K562 (cell line): ENCODE measurements around the gene ZNF778. TPM values are rescaled to one million over a fixed set of nuclear protein-coding genes. Genes with fewer than 3 reads are reported as not detected.

ENCODE experiments used
- AFF1 ChIP-seq, 2 experiments: fragments of 450-650 bp; IDR thresholded peaks; 2 replicates each; pipeline ENCODE4 v1.6.1; 2018; ENCODE audit warnings: mild to moderate bottlenecking in 2 of 2, low read depth in 1 of 2; ENCODE audit not compliant: partially characterized antibody in 2 of 2
- CLOCK ChIP-seq: fragments of 250-450 bp; sonication (Bioruptor Pico); IDR thresholded peaks from 2 replicates; pipeline ENCODE4 v1.4.0; 2020; ENCODE audit warnings: mild to moderate bottlenecking, moderate library complexity, borderline replicate concordance
- COPS2 ChIP-seq: fragments of 450-650 bp; conservative IDR thresholded peaks from 2 replicates; pipeline ENCODE4 v1.6.1; 2016; ENCODE audit warnings: mild to moderate bottlenecking, moderate library complexity
- DNMT1 ChIP-seq: fragments of 450-650 bp; IDR thresholded peaks from 2 replicates; pipeline ENCODE4 v1.6.1; 2016; ENCODE audit warnings: antibody characterized with exemption, mild to moderate bottlenecking
- IRF1 ChIP-seq: sonication (generic); formaldehyde crosslinking; IDR thresholded peaks from 2 replicates; pipeline ENCODE4 v1.8.0; 2022; ENCODE audit warnings: missing genetic modification reagents, mild to moderate bottlenecking, borderline replicate concordance
- NR2F6 ChIP-seq: fragments of 450-650 bp; formaldehyde crosslinking; IDR thresholded peaks from 2 replicates; pipeline ENCODE4 v1.4.0; 2020; ENCODE audit warnings: mild to moderate bottlenecking
- SETDB1 ChIP-seq: IDR thresholded peaks from one replicate; pipeline ENCODE4 v1.6.1; 2012; ENCODE audit warnings: low read length, control low read depth, inconsistent platforms
- SNIP1 ChIP-seq: fragments of 450-650 bp; IDR thresholded peaks from 2 replicates; pipeline ENCODE4 v1.7.1; 2017; ENCODE audit warnings: low read depth, mild to moderate bottlenecking
- SRSF9 ChIP-seq: fragments of 200-400 bp; formaldehyde crosslinking; IDR thresholded peaks from 2 replicates; pipeline ENCODE4 v1.6.1; 2017; ENCODE audit warnings: low read depth, low read length, borderline replicate concordance
- ZFX ChIP-seq: sonication (generic); formaldehyde crosslinking; IDR thresholded peaks from 2 replicates; pipeline ENCODE4 v1.8.0; 2022; ENCODE audit warnings: mild to moderate bottlenecking, missing genetic modification reagents, moderate library complexity
- ZKSCAN3 ChIP-seq: fragments of 250-450 bp; sonication (Bioruptor Pico); IDR thresholded peaks from 2 replicates; pipeline ENCODE4 v1.4.0; 2020
- ZNF165 ChIP-seq: fragments of 250-450 bp; sonication (Bioruptor Pico); IDR thresholded peaks from 2 replicates; pipeline ENCODE4 v1.4.0; 2020; ENCODE audit warnings: borderline replicate concordance
- ZNF280B ChIP-seq: fragments of 250-450 bp; sonication (Bioruptor Pico); IDR thresholded peaks from 2 replicates; pipeline ENCODE4 v1.5.1; 2021; ENCODE audit warnings: mild to moderate bottlenecking
- polyA plus RNA-seq, 8 experiments: library from polyadenylated mRNA; depleted of rRNA in 4 of 8; stranded (reverse) in 5 of 8; unstranded in 3 of 8; fragments of >200 nt; fragmentation: Nextera tagmentation in 2 of 8; fragmentation: Illumina TruSeq in 1 of 8; extraction: Ambion mirVana in 2 of 8; extraction: Trizol in 1 of 8; gene quantifications; 2 replicates each; pipeline versions ENCODE4 v1.2.1 to v1.2.3, GENCODE V29; 2011 to 2014; ENCODE audit warnings: inconsistent platforms in 1 of 8, missing spikeins in 1 of 8
- total RNA-seq, 7 experiments: library from RNA; depleted of rRNA in 6 of 7; stranded (reverse); fragments of >200 nt in 6 of 7; fragmentation: Illumina TruSeq in 2 of 7; extraction: Trizol in 2 of 7; gene quantifications; 2 replicates each; pipeline versions ENCODE4 v1.2.1 to v1.2.3, GENCODE V29; 2011 to 2021; ENCODE audit warnings: low replicate concordance in 1 of 7
- TF ChIP-seq, protein P1 (sequence below): fragments of 450-650 bp; formaldehyde crosslinking; IDR thresholded peaks from 2 replicates; pipeline ENCODE4 v1.4.0; 2020; ENCODE audit warnings: mild to moderate bottlenecking, mixed read lengths
- TF ChIP-seq, protein P2 (sequence below): fragments of 450-650 bp; formaldehyde crosslinking; IDR thresholded peaks from 2 replicates; pipeline ENCODE4 v1.4.0; 2022; ENCODE audit warnings: missing genetic modification characterization

ZNF778 gene
- total and polyA plus RNA-seq, 9 of the 15 experiments (the other 6 are each of a cell fraction or from before 2014, with no cell fraction given), result 0.70 to 60.6 (median 7.5) TPM

DNA sequence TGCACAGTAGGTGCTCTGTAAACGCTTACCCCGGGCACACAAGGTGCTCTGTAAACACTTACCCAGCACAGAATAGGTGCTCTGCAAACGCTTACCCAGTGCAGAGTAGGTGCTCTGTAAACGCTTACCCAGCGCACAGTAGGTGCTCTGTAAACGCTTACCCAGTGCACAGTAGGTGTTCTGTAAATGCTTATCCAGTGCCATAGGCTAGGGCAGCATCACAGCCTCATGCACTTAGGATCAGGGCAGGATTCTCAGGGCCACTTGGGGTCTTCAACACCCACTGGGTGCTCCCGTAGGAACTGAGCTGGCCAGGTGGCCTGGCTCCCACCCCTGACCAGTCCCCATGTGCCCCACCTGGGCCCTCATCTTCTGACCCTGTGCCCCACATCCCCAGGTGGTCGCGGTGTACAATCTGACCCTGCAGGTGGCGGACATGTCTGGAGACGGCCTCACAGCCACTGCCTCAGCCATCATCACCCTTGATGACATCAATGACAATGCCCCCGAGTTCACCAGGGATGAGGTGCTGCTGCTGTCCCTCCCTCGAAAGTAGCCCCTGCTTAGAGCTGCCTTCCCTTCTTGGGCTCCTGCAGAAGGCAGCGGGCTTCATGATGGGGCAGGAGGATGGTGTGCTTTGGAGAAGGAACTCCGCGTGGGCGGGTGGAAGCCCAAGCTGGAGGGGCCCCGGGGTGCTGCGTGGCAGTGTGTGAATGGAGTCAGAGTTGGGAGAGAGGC, 30.3 kb upstream of the ZNF778 start (continued):
- TF ChIP-seq, protein P1, sequence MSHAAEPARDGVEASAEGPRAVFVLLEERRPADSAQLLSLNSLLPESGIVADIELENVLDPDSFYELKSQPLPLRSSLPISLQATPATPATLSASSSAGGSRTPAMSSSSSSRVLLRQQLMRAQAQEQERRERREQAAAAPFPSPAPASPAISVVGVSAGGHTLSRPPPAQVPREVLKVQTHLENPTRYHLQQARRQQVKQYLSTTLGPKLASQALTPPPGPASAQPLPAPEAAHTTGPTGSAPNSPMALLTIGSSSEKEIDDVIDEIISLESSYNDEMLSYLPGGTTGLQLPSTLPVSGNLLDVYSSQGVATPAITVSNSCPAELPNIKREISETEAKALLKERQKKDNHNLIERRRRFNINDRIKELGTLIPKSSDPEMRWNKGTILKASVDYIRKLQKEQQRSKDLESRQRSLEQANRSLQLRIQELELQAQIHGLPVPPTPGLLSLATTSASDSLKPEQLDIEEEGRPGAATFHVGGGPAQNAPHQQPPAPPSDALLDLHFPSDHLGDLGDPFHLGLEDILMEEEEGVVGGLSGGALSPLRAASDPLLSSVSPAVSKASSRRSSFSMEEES, result no peak
- TF ChIP-seq SNIP1 (no peak), AFF1 (IDR thresholded peaks at IDR 0.05; ENCODE audit: low read depth in 1 of 2, partially characterized antibody in 2 of 2) (no peak), IRF1 (no peak), ZNF165 (CRISPR knock-in tag) (no peak), ZNF280B (CRISPR knock-in tag) (no peak), ZFX (no peak), SRSF9 (no peak), NR2F6 (no peak), DNMT1 (no peak), ZKSCAN3 (no peak), COPS2 (no peak), SETDB1 (no peak), CLOCK (no peak)
- TF ChIP-seq, protein P2, sequence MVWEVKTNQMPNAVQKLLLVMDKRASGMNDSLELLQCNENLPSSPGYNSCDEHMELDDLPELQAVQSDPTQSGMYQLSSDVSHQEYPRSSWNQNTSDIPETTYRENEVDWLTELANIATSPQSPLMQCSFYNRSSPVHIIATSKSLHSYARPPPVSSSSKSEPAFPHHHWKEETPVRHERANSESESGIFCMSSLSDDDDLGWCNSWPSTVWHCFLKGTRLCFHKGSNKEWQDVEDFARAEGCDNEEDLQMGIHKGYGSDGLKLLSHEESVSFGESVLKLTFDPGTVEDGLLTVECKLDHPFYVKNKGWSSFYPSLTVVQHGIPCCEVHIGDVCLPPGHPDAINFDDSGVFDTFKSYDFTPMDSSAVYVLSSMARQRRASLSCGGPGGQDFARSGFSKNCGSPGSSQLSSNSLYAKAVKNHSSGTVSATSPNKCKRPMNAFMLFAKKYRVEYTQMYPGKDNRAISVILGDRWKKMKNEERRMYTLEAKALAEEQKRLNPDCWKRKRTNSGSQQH (CRISPR knock-in tag), result no peak
